GM18951 (cell line): Measurements from ENCODE around the gene SFI1.

Source experiments
- POLR2A ChIP-seq: IDR thresholded peaks from 4 replicates; pipeline ENCODE4 v1.6.1; 2011; ENCODE audit warnings: mild to moderate bottlenecking; ENCODE audit not compliant: insufficient read length, insufficient read depth; ENCODE audit errors: extremely low read depth
- in situ Hi-C: fragments of 300-500 bp; cut with MboI; formaldehyde crosslinking; loops from one replicate; pipeline ENCODE4 v1.12.0; 2022; ENCODE audit warnings: low sequenced_read_pairs, mixed read lengths, inconsistent platforms; ENCODE audit not compliant: unreplicated experiment

Gene SFI1

GRCh38 chr22:31626427-31627150 lies 130.3 kb downstream of the SFI1 start:
- in situ Hi-C loops, result no loop called here
- no peak for TF ChIP-seq POLR2A

GRCh38 chr22:31627223-31627731 lies 130.9 kb downstream of the SFI1 start:
- TF ChIP-seq POLR2A, result no peak

GRCh38 chr22:31628362-31628761 lies 132.0 kb downstream of the SFI1 start:
- in situ Hi-C loops, result no loop called here
- no peak for TF ChIP-seq POLR2A

More at GRCh38 chr22:31627223-31627731, 130.9 kb downstream of the SFI1 start:
- in situ Hi-C loops, result no loop called here

- in situ Hi-C loops, result no loop called here
Observed at GRCh38 chr22:31628969-31629708, 132.8 kb downstream of the SFI1 start.

GRCh38 chr22:31629741-31630184 lies 133.4 kb downstream of the SFI1 start:
- TF ChIP-seq POLR2A, result no peak
- in situ Hi-C loops, result no loop called here

More at GRCh38 chr22:31628969-31629708, 132.8 kb downstream of the SFI1 start:
- TF ChIP-seq POLR2A, result no peak

- peak; percentile 63 for TF ChIP-seq POLR2A
Observed at GRCh38 chr22:31630331-31631329, 134.3 kb downstream of the SFI1 start.

GRCh38 chr22:31631436-31631835 lies 135.1 kb downstream of the SFI1 start:
- TF ChIP-seq POLR2A, result no peak
- in situ Hi-C loops, result no loop called here

More at GRCh38 chr22:31630331-31631329, 134.3 kb downstream of the SFI1 start:
- in situ Hi-C loops, result no loop called here

GRCh38 chr22:31635638-31636306 lies 139.4 kb downstream of the SFI1 start:
- TF ChIP-seq POLR2A, result no peak
- in situ Hi-C loops, result no loop called here

- in situ Hi-C loops, result no loop called here
- peak; percentile 53 for TF ChIP-seq POLR2A
Observed at GRCh38 chr22:31637447-31637890, 141.1 kb downstream of the SFI1 start.

- in situ Hi-C loops, result no loop called here
Observed at GRCh38 chr22:31637891-31638618, 141.7 kb downstream of the SFI1 start.

GRCh38 chr22:31639436-31640039 lies 143.2 kb downstream of the SFI1 start:
- TF ChIP-seq POLR2A, result no peak
- in situ Hi-C loops, result no loop called here

More at GRCh38 chr22:31637891-31638618, 141.7 kb downstream of the SFI1 start:
- peak; percentile 55 for TF ChIP-seq POLR2A
